ENCODE results near the gene CMIP.

Gene CMIP

GRCh38 chr16:81468269-81468902 lies 23.8 kb downstream of the CMIP start:
- Histone ChIP-seq H3K9ac (ENCODE audit: low read depth, low read length) (no peak overlapping the region), H3K4me3 (ENCODE audit: low read length) (no peak overlapping the region), H3K27ac (ENCODE audit: low read length) (no peak overlapping the region), H3K27me3 (ENCODE audit: insufficient read depth, low read length) (no peaks in the 10 kb centered on the region), H3K36me3 (ENCODE audit: insufficient read depth, low read depth, low read length) (peaks cover 11% of the 10 kb centered on the region), H3K9me3 (ENCODE audit: insufficient read depth, low read depth, low read length) (no peaks in the 10 kb centered on the region), H3K4me1 (ENCODE audit: insufficient read depth, low read length) (peaks cover 3% of the 10 kb centered on the region; the same call in 1 of the 2 replicates)

GRCh38 chr16:81469183-81469677 lies 24.6 kb downstream of the CMIP start:
- Histone ChIP-seq H3K9ac (ENCODE audit: low read depth, low read length) (no peak overlapping the region), H3K4me3 (ENCODE audit: low read length) (no peak overlapping the region), H3K4me1 (ENCODE audit: insufficient read depth, low read length) (peaks cover 3% of the 10 kb centered on the region; the same call in 1 of the 2 replicates), H3K27ac (ENCODE audit: low read length) (no peak overlapping the region), H3K9me3 (ENCODE audit: insufficient read depth, low read depth, low read length) (no peaks in the 10 kb centered on the region), H3K36me3 (ENCODE audit: insufficient read depth, low read depth, low read length) (peaks cover 11% of the 10 kb centered on the region), H3K27me3 (ENCODE audit: insufficient read depth, low read length) (no peaks in the 10 kb centered on the region)

GRCh38 chr16:81469710-81470535 lies 25.3 kb downstream of the CMIP start:
- Histone ChIP-seq H3K9ac (ENCODE audit: low read depth, low read length) (no peak overlapping the region), H3K36me3 (ENCODE audit: insufficient read depth, low read depth, low read length) (peaks cover 11% of the 10 kb centered on the region), H3K4me3 (ENCODE audit: low read length) (no peak overlapping the region), H3K27me3 (ENCODE audit: insufficient read depth, low read length) (no peaks in the 10 kb centered on the region), H3K27ac (ENCODE audit: low read length) (no peak overlapping the region), H3K4me1 (ENCODE audit: insufficient read depth, low read length) (peaks cover 3% of the 10 kb centered on the region; the same call in 1 of the 2 replicates), H3K9me3 (ENCODE audit: insufficient read depth, low read depth, low read length) (no peaks in the 10 kb centered on the region)

- no peaks in the 10 kb centered on the region for H3K9me3 ChIP-seq (ENCODE audit: insufficient read depth, low read depth, low read length)
- no peaks in the 10 kb centered on the region for H3K27me3 ChIP-seq (ENCODE audit: insufficient read depth, low read length)
- no peak overlapping the region for H3K27ac ChIP-seq (ENCODE audit: low read length)
- no peak overlapping the region for H3K4me3 ChIP-seq (ENCODE audit: low read length)
- no peak overlapping the region for H3K9ac ChIP-seq (ENCODE audit: low read depth, low read length)
- H3K4me1 ChIP-seq (ENCODE audit: insufficient read depth, low read length) = peaks cover 3% of the 10 kb centered on the region; the same call in 1 of the 2 replicates
- peaks cover 11% of the 10 kb centered on the region for H3K36me3 ChIP-seq (ENCODE audit: insufficient read depth, low read depth, low read length)
Observed at GRCh38 chr16:81470796-81471636, 26.4 kb downstream of the CMIP start.

GRCh38 chr16:81471882-81472281 lies 27.3 kb downstream of the CMIP start:
- peaks cover 11% of the 10 kb centered on the region for H3K36me3 ChIP-seq (ENCODE audit: insufficient read depth, low read depth, low read length)
- no peak overlapping the region for H3K4me3 ChIP-seq (ENCODE audit: low read length)
- no peak overlapping the region for H3K9ac ChIP-seq (ENCODE audit: low read depth, low read length)
- H3K9me3 ChIP-seq (ENCODE audit: insufficient read depth, low read depth, low read length) = no peaks in the 10 kb centered on the region
- no peak overlapping the region for H3K27ac ChIP-seq (ENCODE audit: low read length)
- H3K4me1 ChIP-seq (ENCODE audit: insufficient read depth, low read length) = no peaks in the 10 kb centered on the region; the same call in 1 of the 2 replicates
- H3K27me3 ChIP-seq (ENCODE audit: insufficient read depth, low read length) = no peaks in the 10 kb centered on the region

GRCh38 chr16:81472391-81472790 lies 27.8 kb downstream of the CMIP start:
- H3K9ac ChIP-seq (ENCODE audit: low read depth, low read length) = no peak overlapping the region
- H3K4me1 ChIP-seq (ENCODE audit: insufficient read depth, low read length) = no peaks in the 10 kb centered on the region
- no peak overlapping the region for H3K27ac ChIP-seq (ENCODE audit: low read length)
- no peaks in the 10 kb centered on the region for H3K9me3 ChIP-seq (ENCODE audit: insufficient read depth, low read depth, low read length)
- H3K27me3 ChIP-seq (ENCODE audit: insufficient read depth, low read length) = no peaks in the 10 kb centered on the region
- H3K36me3 ChIP-seq (ENCODE audit: insufficient read depth, low read depth, low read length) = peaks cover 11% of the 10 kb centered on the region
- no peak overlapping the region for H3K4me3 ChIP-seq (ENCODE audit: low read length)

GRCh38 chr16:81473066-81473488 lies 28.5 kb downstream of the CMIP start:
- Histone ChIP-seq H3K4me1 (ENCODE audit: insufficient read depth, low read length) (no peaks in the 10 kb centered on the region), H3K27ac (ENCODE audit: low read length) (no peak overlapping the region), H3K9ac (ENCODE audit: low read depth, low read length) (no peak overlapping the region), H3K4me3 (ENCODE audit: low read length) (no peak overlapping the region), H3K9me3 (ENCODE audit: insufficient read depth, low read depth, low read length) (no peaks in the 10 kb centered on the region), H3K27me3 (ENCODE audit: insufficient read depth, low read length) (no peaks in the 10 kb centered on the region), H3K36me3 (ENCODE audit: insufficient read depth, low read depth, low read length) (peaks cover 11% of the 10 kb centered on the region)

GRCh38 chr16:81473558-81473957 lies 28.9 kb downstream of the CMIP start:
- Histone ChIP-seq H3K9ac (ENCODE audit: low read depth, low read length) (no peak overlapping the region), H3K4me3 (ENCODE audit: low read length) (no peak overlapping the region), H3K4me1 (ENCODE audit: insufficient read depth, low read length) (no peaks in the 10 kb centered on the region), H3K27me3 (ENCODE audit: insufficient read depth, low read length) (no peaks in the 10 kb centered on the region), H3K36me3 (ENCODE audit: insufficient read depth, low read depth, low read length) (peaks cover 11% of the 10 kb centered on the region), H3K27ac (ENCODE audit: low read length) (no peak overlapping the region), H3K9me3 (ENCODE audit: insufficient read depth, low read depth, low read length) (no peaks in the 10 kb centered on the region)

GRCh38 chr16:81473969-81474959 lies 29.7 kb downstream of the CMIP start:
- no peaks in the 10 kb centered on the region for H3K9me3 ChIP-seq (ENCODE audit: insufficient read depth, low read depth, low read length)
- H3K4me1 ChIP-seq (ENCODE audit: insufficient read depth, low read length) = no peaks in the 10 kb centered on the region
- no peak overlapping the region for H3K27ac ChIP-seq (ENCODE audit: low read length)
- H3K36me3 ChIP-seq (ENCODE audit: insufficient read depth, low read depth, low read length) = peaks cover 11% of the 10 kb centered on the region
- no peak overlapping the region for H3K9ac ChIP-seq (ENCODE audit: low read depth, low read length)
- no peaks in the 10 kb centered on the region for H3K27me3 ChIP-seq (ENCODE audit: insufficient read depth, low read length)
- no peak overlapping the region for H3K4me3 ChIP-seq (ENCODE audit: low read length)

- H3K27ac ChIP-seq (ENCODE audit: low read length) = no peak overlapping the region
- H3K9ac ChIP-seq (ENCODE audit: low read depth, low read length) = no peak overlapping the region
- no peaks in the 10 kb centered on the region for H3K9me3 ChIP-seq (ENCODE audit: insufficient read depth, low read depth, low read length)
- H3K36me3 ChIP-seq (ENCODE audit: insufficient read depth, low read depth, low read length) = no peaks in the 10 kb centered on the region
- H3K4me1 ChIP-seq (ENCODE audit: insufficient read depth, low read length) = peaks cover 4% of the 10 kb centered on the region; the same call in 1 of the 2 replicates
- no peak overlapping the region for H3K4me3 ChIP-seq (ENCODE audit: low read length)
- H3K27me3 ChIP-seq (ENCODE audit: insufficient read depth, low read length) = no peaks in the 10 kb centered on the region
Observed at GRCh38 chr16:81477697-81478693, 33.4 kb downstream of the CMIP start.
